HG02884 (cell line): ENCODE measurements around the gene ENPP5.

Source experiments
- ATAC-seq: cut with Tn5 transposase; IDR thresholded peaks from one replicate; pipeline ENCODE4 v1.9.1; 2021; ENCODE audit warnings: mild to moderate bottlenecking, moderate library complexity; ENCODE audit not compliant: unreplicated experiment

The ENPP5 gene

GRCh38 chr6:46170357-46171289 lies at the start of gene ENPP5:
ENPP5 (minus strand) TSS chr6:46170980; CDS start chr6:46168262, 2,718 bp downstream.
- peak; percentile 92 for ATAC-seq

GRCh38 chr6:46219661-46220060 lies 48.9 kb upstream of the ENPP5 start:
- no peak for ATAC-seq

- ATAC-seq: no peak
Measured at GRCh38 chr6:46218457-46218856, 47.7 kb upstream of the ENPP5 start.

- peak; percentile 67 for ATAC-seq
Measured at GRCh38 chr6:46217671-46218131, 46.9 kb upstream of the ENPP5 start.

GRCh38 chr6:46216879-46217278 lies 46.1 kb upstream of the ENPP5 start:
- ATAC-seq: no peak

- no peak for ATAC-seq
Measured at GRCh38 chr6:46215777-46216176, 45.0 kb upstream of the ENPP5 start.

- ATAC-seq: no peak
Measured at GRCh38 chr6:46215213-46215612, 44.4 kb upstream of the ENPP5 start.

GRCh38 chr6:46211917-46212316 lies 41.1 kb upstream of the ENPP5 start:
- ATAC-seq: no peak

GRCh38 chr6:46210294-46210693 lies 39.5 kb upstream of the ENPP5 start:
- ATAC-seq: no peak

- no peak for ATAC-seq
Measured at GRCh38 chr6:46208303-46208702, 37.5 kb upstream of the ENPP5 start.

- no peak for ATAC-seq
Measured at GRCh38 chr6:46207174-46207573, 36.4 kb upstream of the ENPP5 start.

GRCh38 chr6:46204880-46205650 lies 34.3 kb upstream of the ENPP5 start:
- ATAC-seq: no peak

- ATAC-seq: no peak
Measured at GRCh38 chr6:46203391-46204177, 32.8 kb upstream of the ENPP5 start.

GRCh38 chr6:46201702-46202101 lies 30.9 kb upstream of the ENPP5 start:
- ATAC-seq: no peak

GRCh38 chr6:46199387-46199786 lies 28.6 kb upstream of the ENPP5 start:
- ATAC-seq: no peak

GRCh38 chr6:46191961-46192360 lies 21.2 kb upstream of the ENPP5 start:
- ATAC-seq: no peak

GRCh38 chr6:46190889-46191288 lies 20.1 kb upstream of the ENPP5 start:
- no peak for ATAC-seq

GRCh38 chr6:46189726-46190125 lies 18.9 kb upstream of the ENPP5 start:
- no peak for ATAC-seq

- no peak for ATAC-seq
Measured at GRCh38 chr6:46186583-46186982, 15.8 kb upstream of the ENPP5 start.

- ATAC-seq: no peak
Measured at GRCh38 chr6:46184114-46184513, 13.3 kb upstream of the ENPP5 start.

GRCh38 chr6:46175976-46176375 lies 5.2 kb upstream of the ENPP5 start:
- ATAC-seq: no peak
